Right lobe of liver (tissue), 4 donors: ENCODE results near the gene AKAP4.

ENCODE experiments used
- POLR2A ChIP-seq: fragments of 450-650 bp; IDR thresholded peaks from one replicate; pipeline ENCODE4 v1.6.1; 2017; ENCODE audit warnings: antibody characterized with exemption, mild to moderate bottlenecking
- TF ChIP-seq, protein P1 (sequence below), 4 donors: fragments of 200-600 bp in 3 of 4; fragments of 450-650 bp in 1 of 4; IDR thresholded peaks; one replicate each; pipeline versions ENCODE4 v1.5.1 to v1.8.0; 2016 to 2022; ENCODE audit warnings: antibody characterized with exemption in 4 of 4, mild to moderate bottlenecking in 2 of 4
- donor health status: DM: no; HTN: no; CAD: no.
- donor health status: DM: no; HTN: no; CAD: no.
- donor health status: DM: no; HTN: yes; CAD: no.

DNA sequence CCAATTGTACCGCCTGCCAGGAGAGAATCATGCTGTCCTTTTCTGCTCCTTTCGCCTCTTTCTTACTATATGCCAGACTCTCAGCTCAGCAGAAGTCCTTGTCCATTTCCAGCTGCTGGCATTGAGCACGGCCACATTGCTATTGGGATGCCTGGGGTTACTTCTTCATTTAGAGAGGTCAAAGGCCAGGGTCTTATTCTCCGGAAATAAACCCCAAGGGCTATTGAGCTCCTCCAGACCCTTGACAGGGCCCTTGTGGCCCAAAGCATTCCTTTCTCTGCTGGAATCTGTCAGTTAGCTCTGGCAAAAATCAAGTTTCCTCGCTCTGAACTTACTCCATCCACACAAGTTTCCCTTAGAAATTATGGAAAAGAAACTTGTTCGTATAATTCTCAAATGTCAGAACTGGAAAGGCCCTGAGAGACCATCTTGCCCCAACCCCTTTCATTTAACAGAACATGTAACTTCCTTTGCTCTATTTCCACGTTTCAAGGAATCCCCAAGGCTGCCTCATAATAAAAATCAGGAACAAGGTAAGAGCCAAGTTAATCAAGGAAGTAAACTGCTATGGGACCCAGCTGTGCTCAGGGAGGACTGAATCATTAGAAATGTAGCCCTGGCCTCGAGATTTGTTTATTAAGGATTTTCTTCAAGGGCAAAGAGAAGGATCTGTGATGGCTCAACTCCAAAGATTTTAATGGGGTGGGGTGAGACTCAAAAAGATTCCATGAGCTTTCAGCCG lies 11.8 kb downstream of the AKAP4 start:
- TF ChIP-seq, protein P1, sequence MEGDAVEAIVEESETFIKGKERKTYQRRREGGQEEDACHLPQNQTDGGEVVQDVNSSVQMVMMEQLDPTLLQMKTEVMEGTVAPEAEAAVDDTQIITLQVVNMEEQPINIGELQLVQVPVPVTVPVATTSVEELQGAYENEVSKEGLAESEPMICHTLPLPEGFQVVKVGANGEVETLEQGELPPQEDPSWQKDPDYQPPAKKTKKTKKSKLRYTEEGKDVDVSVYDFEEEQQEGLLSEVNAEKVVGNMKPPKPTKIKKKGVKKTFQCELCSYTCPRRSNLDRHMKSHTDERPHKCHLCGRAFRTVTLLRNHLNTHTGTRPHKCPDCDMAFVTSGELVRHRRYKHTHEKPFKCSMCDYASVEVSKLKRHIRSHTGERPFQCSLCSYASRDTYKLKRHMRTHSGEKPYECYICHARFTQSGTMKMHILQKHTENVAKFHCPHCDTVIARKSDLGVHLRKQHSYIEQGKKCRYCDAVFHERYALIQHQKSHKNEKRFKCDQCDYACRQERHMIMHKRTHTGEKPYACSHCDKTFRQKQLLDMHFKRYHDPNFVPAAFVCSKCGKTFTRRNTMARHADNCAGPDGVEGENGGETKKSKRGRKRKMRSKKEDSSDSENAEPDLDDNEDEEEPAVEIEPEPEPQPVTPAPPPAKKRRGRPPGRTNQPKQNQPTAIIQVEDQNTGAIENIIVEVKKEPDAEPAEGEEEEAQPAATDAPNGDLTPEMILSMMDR (IDR thresholded peaks at IDR 0.05), result no peak
- no peak for TF ChIP-seq POLR2A
